Spleen (tissue), 7 donors: ENCODE results near the gene ASGR2.

Experiments
- POLR2A ChIP-seq, 3 donors: fragments of 450-650 bp; IDR thresholded peaks; one replicate each; pipeline ENCODE4 v1.5.1; 2017; ENCODE audit warnings: antibody characterized with exemption in 3 of 3, mild to moderate bottlenecking in 1 of 3
- TF ChIP-seq, protein P1 (sequence below), 11 experiments: fragments of 200-600 bp in 7 of 11; fragments of 450-650 bp in 4 of 11; sonication (generic) in 4 of 11; IDR thresholded peaks in 8 of 11; conservative IDR thresholded peaks in 3 of 11; 1 replicate in 7 of 11; 2 replicates in 4 of 11; pipeline versions ENCODE4 v1.4.0 to v1.8.0; 2016 to 2021; ENCODE audit warnings: antibody characterized with exemption in 11 of 11, inconsistent platforms in 4 of 11, mild to moderate bottlenecking in 1 of 11
- donor health status: DM: no; HTN: no; CAD: no; lungs with moderate emphysema.
- donor health status: DM: no; HTN: no; CAD: no.
- donor health status: DM: no; HTN: no; CAD: no.

DNA sequence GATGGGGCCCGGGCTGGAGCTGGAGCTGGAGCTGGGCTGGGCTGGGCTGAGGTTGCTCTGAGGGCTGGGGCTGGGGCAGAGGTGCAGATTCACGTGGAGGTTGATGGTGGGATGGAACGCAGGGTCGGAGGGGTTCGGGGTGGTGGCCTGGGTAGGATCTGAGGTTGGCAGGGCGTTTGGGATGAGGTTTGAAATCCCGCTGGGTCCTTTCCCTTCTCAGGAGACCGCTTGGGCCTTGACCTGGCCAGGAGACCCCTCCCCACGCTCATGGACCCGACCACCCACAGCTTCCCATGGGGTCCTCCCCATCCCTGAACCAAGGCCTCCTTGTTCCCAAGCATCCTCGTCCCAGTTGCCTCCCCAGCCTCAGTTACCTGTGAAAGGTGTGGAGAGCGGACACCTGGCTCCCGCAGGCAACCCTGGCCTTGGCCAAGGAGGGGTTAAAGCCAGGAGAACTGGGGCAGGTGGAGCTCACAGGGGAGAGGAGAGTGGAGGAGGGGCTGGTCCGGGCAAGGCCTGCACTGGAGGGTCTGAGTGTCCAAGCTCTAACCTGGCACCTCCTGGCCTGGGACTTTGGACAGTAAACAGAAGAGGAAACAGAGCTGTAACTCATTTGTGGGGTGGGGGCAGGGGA, at the start of gene ASGR2:
- TF ChIP-seq, protein P1, sequence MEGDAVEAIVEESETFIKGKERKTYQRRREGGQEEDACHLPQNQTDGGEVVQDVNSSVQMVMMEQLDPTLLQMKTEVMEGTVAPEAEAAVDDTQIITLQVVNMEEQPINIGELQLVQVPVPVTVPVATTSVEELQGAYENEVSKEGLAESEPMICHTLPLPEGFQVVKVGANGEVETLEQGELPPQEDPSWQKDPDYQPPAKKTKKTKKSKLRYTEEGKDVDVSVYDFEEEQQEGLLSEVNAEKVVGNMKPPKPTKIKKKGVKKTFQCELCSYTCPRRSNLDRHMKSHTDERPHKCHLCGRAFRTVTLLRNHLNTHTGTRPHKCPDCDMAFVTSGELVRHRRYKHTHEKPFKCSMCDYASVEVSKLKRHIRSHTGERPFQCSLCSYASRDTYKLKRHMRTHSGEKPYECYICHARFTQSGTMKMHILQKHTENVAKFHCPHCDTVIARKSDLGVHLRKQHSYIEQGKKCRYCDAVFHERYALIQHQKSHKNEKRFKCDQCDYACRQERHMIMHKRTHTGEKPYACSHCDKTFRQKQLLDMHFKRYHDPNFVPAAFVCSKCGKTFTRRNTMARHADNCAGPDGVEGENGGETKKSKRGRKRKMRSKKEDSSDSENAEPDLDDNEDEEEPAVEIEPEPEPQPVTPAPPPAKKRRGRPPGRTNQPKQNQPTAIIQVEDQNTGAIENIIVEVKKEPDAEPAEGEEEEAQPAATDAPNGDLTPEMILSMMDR (IDR thresholded peaks at IDR 0.05 in 8 of 11, conservative IDR thresholded peaks at IDR 0.05 in 3 of 11) = no peak
- TF ChIP-seq POLR2A (IDR thresholded peaks at IDR 0.05) = no peak
